Small intestine (tissue), 7 donors: Measurements from ENCODE around the gene YWHAE. TPM values are rescaled to one million over a fixed set of nuclear protein-coding genes. Genes with fewer than 3 reads are reported as not detected.
"Not testable (repeated sequence)": the region's sequence is repeated elsewhere in the genome, so short reads cannot be mapped to it uniquely, and the experiment has no call there.

Experiments
- DNase-seq, 2 donors: peaks; one replicate each; pipeline versions ENCODE4 v3.0.0 to v3.0.0-alpha.2; 2013
- FAIRE-seq: peaks from 2 replicates; lab custom pipeline; 2012; peaks lifted over from hg19 to GRCh38; lab: Jason Lieb, UNC
- H3K27ac ChIP-seq, 3 donors: one replicate each; pipeline ENCODE4 v1.5.1; 2013; ENCODE audit warnings: low read length in 2 of 3, mild to moderate bottlenecking in 2 of 3, control low read depth in 1 of 3, inconsistent platforms in 1 of 3, low read depth in 1 of 3, moderate library complexity in 1 of 3
- H3K27me3 ChIP-seq, 3 donors: one replicate each; pipeline ENCODE4 v1.6.1; 2013; ENCODE audit warnings: low read length in 3 of 3, inconsistent platforms in 1 of 3; ENCODE audit not compliant: control insufficient read depth in 3 of 3, insufficient read depth in 3 of 3
- H3K36me3 ChIP-seq, 3 donors: one replicate each; pipeline ENCODE4 v1.6.1; 2013; ENCODE audit warnings: low read length in 3 of 3, inconsistent platforms in 1 of 3, low read depth in 1 of 3, mild to moderate bottlenecking in 1 of 3, moderate library complexity in 1 of 3; ENCODE audit not compliant: control insufficient read depth in 3 of 3, insufficient read depth in 2 of 3
- H3K4me1 ChIP-seq, 3 donors: one replicate each; pipeline ENCODE4 v1.6.1; 2013; ENCODE audit warnings: low read length in 2 of 3, inconsistent platforms in 1 of 3, low read depth in 1 of 3, mild to moderate bottlenecking in 1 of 3, moderate library complexity in 1 of 3; ENCODE audit not compliant: control insufficient read depth in 3 of 3, insufficient read depth in 2 of 3
- H3K4me3 ChIP-seq, 3 donors: one replicate each; pipeline ENCODE4 v1.5.1; 2013; ENCODE audit warnings: low read length in 3 of 3, control low read depth in 1 of 3, inconsistent platforms in 1 of 3, low read depth in 1 of 3, mild to moderate bottlenecking in 1 of 3, moderate library complexity in 1 of 3
- H3K9me3 ChIP-seq, 2 donors: one replicate each; pipeline ENCODE4 v1.6.1; 2013; ENCODE audit warnings: low read depth in 1 of 2, low read length in 1 of 2; ENCODE audit not compliant: control insufficient read depth in 2 of 2, insufficient read depth in 1 of 2
- WGBS, 3 donors: extraction: QIAGEN DNeasy Blood & Tissue Kit; methylation state at CpG; one replicate each; pipeline ENCODE4 v1.1.7; 2013; 5-methylcytosine and 5-hydroxymethylcytosine counted together
- polyA plus RNA-seq, 4 donors: library from polyadenylated mRNA; stranded (reverse) in 3 of 4; unstranded in 1 of 4; fragments of 200-250 nt in 3 of 4; fragments of 120-200 nt in 1 of 4; gene quantifications; one replicate each; pipeline versions ENCODE4 v1.2.1 to v1.2.3, GENCODE V29; 2013
- donor health status: healthy with polysubstance abuse.
- donor health status: control.
- donor health status: control.
- donor health status: Bipolar disorder and iron deficiency.
- donor health status: healthy.

YWHAE gene
- polyA plus RNA-seq, 4 donors = 235 to 618 (median 321) TPM

- Histone ChIP-seq H3K4me1 (no peaks in the 10 kb centered on the region), H3K4me3 (no peak overlapping the region), H3K27ac (no peak overlapping the region), H3K9me3 (no peaks in the 10 kb centered on the region), H3K27me3 (no peaks in the 10 kb centered on the region), H3K36me3 (peaks cover 8 to 55% (median 26%) of the 10 kb centered on the region in 3 donors)
- FAIRE-seq (no peak), DNase-seq (no peak)
- 93 to 95% (median 94%) methylated on average over 11 of the region's 11 CpGs for WGBS, 3 donors
Measured at GRCh38 chr17:1421470-1421869, 21.4 kb upstream of the YWHAE start.

DNA sequence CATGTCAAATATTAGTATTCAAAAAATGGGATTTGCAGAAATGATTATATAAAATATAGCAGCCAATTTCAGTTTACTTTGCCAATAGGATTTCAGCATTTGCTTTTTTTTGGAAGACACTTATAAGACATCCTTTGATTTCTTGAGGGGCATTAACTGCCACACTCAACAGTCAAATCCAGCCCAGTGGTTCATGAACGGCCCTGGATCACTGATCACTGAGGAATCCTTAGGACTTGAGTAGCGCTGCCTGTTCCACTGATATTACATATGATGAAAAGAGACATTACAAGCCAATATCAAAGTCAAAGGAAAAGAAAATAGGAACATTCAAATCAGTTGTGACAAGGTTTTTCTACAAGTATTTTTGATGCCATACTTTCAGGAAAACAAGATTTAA, 21.0 kb upstream of the YWHAE start:
- DNase-seq (no peak), FAIRE-seq (no peak)
- Histone ChIP-seq H3K36me3 (peaks cover 8 to 53% (median 26%) of the 10 kb centered on the region in 3 donors), H3K4me1 (no peaks in the 10 kb centered on the region), H3K27me3 (no peaks in the 10 kb centered on the region), H3K4me3 (no peak overlapping the region), H3K9me3 (no peaks in the 10 kb centered on the region), H3K27ac (no peak overlapping the region)
- WGBS, 3 donors = 82 to 88% (median 88%) methylated on average over 2 of the region's 2 CpGs

GRCh38 chr17:1420163-1420562, 20.1 kb upstream of the YWHAE start:
- peaks cover 4 to 47% (median 24%) of the 10 kb centered on the region in 3 donors for H3K36me3 ChIP-seq
- H3K27me3 ChIP-seq = no peaks in the 10 kb centered on the region
- H3K9me3 ChIP-seq = no peaks in the 10 kb centered on the region
- no peak overlapping the region for H3K27ac ChIP-seq
- no peak overlapping the region for H3K4me3 ChIP-seq
- FAIRE-seq = no peak
- 97 to 98% (median 98%) methylated on average over 11 of the region's 11 CpGs for WGBS, 3 donors
- no peaks in the 10 kb centered on the region for H3K4me1 ChIP-seq
- DNase-seq = no peak

DNA sequence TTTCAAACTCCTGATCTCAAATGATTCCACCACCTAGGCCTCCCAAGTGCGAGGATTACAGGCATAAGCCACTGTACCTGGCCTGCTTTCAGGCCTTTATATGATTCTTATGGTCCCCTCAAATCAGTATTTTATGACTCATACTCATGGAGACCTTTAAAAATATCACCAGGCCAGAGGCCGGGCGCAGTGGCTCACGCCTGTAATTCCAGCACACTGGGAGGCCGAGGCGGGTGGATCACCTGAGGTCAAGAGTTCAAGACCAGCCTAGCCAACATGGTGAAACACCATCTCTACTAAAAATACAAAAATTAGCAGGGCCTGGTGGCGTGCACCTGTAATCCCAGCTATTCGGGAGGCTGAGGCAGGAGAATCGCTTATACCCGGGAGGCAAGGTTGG, 18.5 kb upstream of the YWHAE start:
- H3K4me1 ChIP-seq, H3K27ac ChIP-seq, H3K4me3 ChIP-seq, H3K27me3 ChIP-seq, H3K9me3 ChIP-seq, DNase-seq, FAIRE-seq: not testable (repeated sequence)
- peaks cover 4 to 34% (median 20%) of the 10 kb centered on the region in 3 donors for H3K36me3 ChIP-seq
- 82 to 92% (median 89%) methylated on average over 10 of the region's 10 CpGs for WGBS, 3 donors

GRCh38 chr17:1416414-1416813, 16.4 kb upstream of the YWHAE start:
- Histone ChIP-seq H3K27ac (no peak overlapping the region), H3K27me3 (no peaks in the 10 kb centered on the region), H3K9me3 (peaks cover 0 to 4% of the 10 kb centered on the region in 2 donors), H3K4me3 (no peak overlapping the region), H3K36me3 (peaks cover 0 to 27% (median 10%) of the 10 kb centered on the region in 3 donors), H3K4me1 (peaks cover 0 to 3% (median 0%) of the 10 kb centered on the region in 3 donors)
- FAIRE-seq (no peak), DNase-seq (no peak)
- 91 to 95% (median 94%) methylated on average over 5 of the region's 5 CpGs for WGBS, 3 donors

GRCh38 chr17:1414634-1415033, 14.6 kb upstream of the YWHAE start:
- Histone ChIP-seq H3K4me1 (peaks cover 0 to 3% (median 0%) of the 10 kb centered on the region in 3 donors), H3K27ac (no peak overlapping the region), H3K36me3 (peaks cover 0 to 16% (median 5%) of the 10 kb centered on the region in 3 donors), H3K4me3 (no peak overlapping the region), H3K27me3 (no peaks in the 10 kb centered on the region), H3K9me3 (peaks cover 0 to 4% of the 10 kb centered on the region in 2 donors)
- FAIRE-seq (no peak), DNase-seq (no peak)
- 84 to 91% (median 89%) methylated on average over 10 of the region's 10 CpGs for whole genome bisulfite sequencing, 3 donors

- FAIRE-seq (no peak), DNase-seq (no peak)
- H3K4me3 ChIP-seq = no peak overlapping the region
- peaks cover 0 to 3% (median 0%) of the 10 kb centered on the region in 3 donors for H3K4me1 ChIP-seq
- no peaks in the 10 kb centered on the region for H3K27me3 ChIP-seq
- 85 to 87% (median 85%) methylated on average over 9 of the region's 9 CpGs for WGBS, 3 donors
- H3K9me3 ChIP-seq = peaks cover 0 to 4% of the 10 kb centered on the region in 2 donors
- H3K27ac ChIP-seq = peak overlapping the region in 1 of 3 donors; percentile 9
- H3K36me3 ChIP-seq = peaks cover 0 to 14% (median 5%) of the 10 kb centered on the region in 3 donors
Measured at GRCh38 chr17:1414001-1414574, 14.1 kb upstream of the YWHAE start.

DNA sequence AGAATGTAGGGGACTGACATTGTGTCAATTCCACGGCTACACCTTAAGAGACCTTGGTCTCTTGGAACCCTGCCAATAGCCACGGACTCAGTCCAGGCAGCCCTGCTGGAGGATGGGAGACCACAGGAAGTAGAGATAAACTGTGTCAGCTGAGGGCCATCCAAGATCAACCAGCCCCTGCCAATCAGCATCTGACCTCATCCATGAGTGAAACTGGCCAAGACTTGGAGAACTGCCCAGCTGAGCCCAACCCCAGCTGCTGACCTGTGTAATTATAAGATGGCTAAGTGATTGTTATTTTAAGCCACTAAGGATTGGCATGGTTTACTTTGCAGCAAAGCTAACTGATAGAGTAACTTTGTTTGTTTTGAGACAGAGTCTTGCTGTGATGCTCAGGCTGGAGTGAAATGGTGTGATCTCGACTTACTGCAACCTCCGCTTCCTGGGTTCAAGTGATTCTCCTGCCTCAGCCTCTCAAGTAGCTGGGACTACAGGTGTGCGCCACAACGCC, 13.3 kb upstream of the YWHAE start:
- Histone ChIP-seq H3K27ac (no peak overlapping the region), H3K9me3 (peaks cover 0 to 4% of the 10 kb centered on the region in 2 donors), H3K4me1 (peaks cover 0 to 3% (median 0%) of the 10 kb centered on the region in 3 donors), H3K4me3 (no peak overlapping the region), H3K36me3 (peaks cover 0 to 13% (median 4%) of the 10 kb centered on the region in 3 donors), H3K27me3 (no peaks in the 10 kb centered on the region)
- no peak for FAIRE-seq
- WGBS, 3 donors = 55 to 65% (median 63%) methylated on average over 6 of the region's 6 CpGs
- DNase-seq = peak; percentile 35 to 89
